Activated naive CD8-positive, alpha-beta T cell (primary cell): Measurements from ENCODE around the gene IL20RA.
"Not testable (repeated sequence)": the region's sequence is repeated elsewhere in the genome, so short reads cannot be mapped to it uniquely, and the experiment has no call there.

Experiments
- H3K27ac Mint-ChIP-seq: one replicate; pipeline ENCODE4 v1.8.0; 2021; ENCODE audit warnings: mixed read lengths
- H3K27me3 Mint-ChIP-seq: one replicate; pipeline ENCODE4 v1.8.0; 2021; ENCODE audit warnings: mixed read lengths
- H3K36me3 Mint-ChIP-seq: one replicate; pipeline ENCODE4 v1.8.0; 2021; ENCODE audit warnings: mixed read lengths
- H3K4me1 Mint-ChIP-seq: one replicate; pipeline ENCODE4 v1.8.0; 2021; ENCODE audit warnings: low read depth, mixed read lengths
- H3K4me3 Mint-ChIP-seq: one replicate; pipeline ENCODE4 v1.8.0; 2021; ENCODE audit warnings: mild to moderate bottlenecking, mixed read lengths
- H3K9me3 Mint-ChIP-seq: one replicate; pipeline ENCODE4 v1.8.0; 2021; ENCODE audit warnings: low read depth, mixed read lengths

The IL20RA gene, protein sequence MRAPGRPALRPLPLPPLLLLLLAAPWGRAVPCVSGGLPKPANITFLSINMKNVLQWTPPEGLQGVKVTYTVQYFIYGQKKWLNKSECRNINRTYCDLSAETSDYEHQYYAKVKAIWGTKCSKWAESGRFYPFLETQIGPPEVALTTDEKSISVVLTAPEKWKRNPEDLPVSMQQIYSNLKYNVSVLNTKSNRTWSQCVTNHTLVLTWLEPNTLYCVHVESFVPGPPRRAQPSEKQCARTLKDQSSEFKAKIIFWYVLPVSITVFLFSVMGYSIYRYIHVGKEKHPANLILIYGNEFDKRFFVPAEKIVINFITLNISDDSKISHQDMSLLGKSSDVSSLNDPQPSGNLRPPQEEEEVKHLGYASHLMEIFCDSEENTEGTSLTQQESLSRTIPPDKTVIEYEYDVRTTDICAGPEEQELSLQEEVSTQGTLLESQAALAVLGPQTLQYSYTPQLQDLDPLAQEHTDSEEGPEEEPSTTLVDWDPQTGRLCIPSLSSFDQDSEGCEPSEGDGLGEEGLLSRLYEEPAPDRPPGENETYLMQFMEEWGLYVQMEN

DNA sequence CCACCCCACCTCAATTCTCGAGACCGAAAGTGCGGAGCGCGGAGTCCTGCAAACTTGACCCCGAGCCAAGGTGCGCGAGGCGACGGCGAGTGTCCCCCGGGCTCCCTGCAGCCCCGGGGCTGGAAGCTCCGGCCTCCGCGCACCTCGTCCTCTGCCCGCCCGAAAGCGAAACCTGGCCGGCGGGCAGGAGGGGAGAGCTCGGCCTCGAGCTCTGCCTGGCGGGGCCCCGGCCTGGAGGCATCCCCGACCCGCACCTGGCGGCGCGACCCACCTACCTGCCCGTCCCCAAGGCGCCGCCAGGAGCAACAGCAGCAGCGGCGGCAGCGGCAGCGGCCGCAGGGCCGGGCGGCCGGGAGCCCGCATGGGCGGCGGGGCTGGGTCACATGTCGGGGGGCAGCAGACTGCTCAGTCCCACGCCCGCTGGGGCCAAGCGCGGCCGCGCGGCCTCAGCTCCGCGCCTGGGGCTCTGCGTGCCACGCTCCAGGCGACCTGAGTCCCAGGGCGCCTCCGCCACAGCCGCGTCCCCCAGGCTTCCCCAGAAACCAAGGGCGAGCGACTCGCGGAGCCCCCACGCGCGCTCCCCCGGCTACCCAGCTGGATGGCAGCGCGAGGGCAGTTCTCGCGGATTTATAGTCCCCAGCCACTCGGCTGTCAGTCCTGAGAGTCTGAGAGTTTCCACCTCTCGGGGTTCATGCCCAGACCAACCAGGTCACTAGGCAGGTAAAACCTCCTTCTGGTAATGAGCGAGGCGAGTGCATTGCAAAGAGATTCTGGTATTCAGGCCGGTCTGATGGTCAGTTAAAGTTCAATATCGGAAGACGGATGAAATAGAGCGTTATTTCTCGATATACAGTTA, at the start of gene IL20RA:
TSS of gene IL20RA (minus strand) at position 600 of the 856 bp plus-strand sequence. CDS start at position 363, 237 bp downstream.
- Mint-ChIP-seq H3K4me3 (peak within 1 kb of the TSS; percentile 88), H3K27ac (no peak within 1 kb of the TSS), H3K4me1 (peaks cover 8% of the 10 kb centered on the region), H3K36me3 (peaks cover 2% of the 10 kb centered on the region), H3K27me3 (peaks cover 52% of the 10 kb centered on the region), H3K9me3 (no peaks in the 10 kb centered on the region)

DNA sequence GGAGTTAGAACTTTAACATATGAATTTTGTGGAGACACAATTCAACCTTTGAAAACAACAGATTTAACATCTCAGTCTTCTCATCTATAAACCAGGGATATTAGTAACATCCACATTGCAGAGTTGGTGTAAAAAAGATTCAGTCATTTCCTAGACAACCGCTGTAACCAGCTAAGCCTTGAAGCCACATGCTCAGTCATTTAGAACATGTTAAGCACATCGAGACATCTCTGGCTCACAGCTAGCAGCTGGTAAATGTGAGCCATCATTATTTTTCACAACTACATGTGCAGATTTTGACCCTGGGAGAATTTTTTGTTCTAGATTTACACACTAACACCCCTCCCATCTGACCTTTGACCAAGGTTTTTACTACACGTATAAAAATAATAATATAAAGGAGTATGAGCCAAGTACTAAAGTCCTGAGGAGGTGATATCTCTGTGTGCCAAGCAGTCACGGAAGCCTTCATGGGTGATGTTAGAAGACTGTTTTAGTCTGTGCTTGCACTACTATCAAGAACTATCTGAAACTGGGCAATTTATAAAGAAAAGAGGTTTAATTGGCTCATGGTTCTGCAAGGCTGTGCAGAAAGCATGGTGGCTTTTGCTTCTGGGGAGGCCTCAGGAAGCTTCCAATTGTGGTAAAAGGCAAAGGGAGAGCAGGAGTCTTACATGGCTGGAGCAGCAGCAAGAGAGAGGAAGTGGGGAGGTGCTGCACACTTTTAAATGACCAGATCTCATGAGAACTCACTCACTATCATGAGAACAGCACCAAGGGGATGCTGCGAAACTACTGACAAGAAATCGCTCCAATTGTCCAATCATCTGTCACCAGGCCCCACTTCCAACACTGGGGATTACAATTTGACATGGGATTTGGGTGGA, 48.7 kb upstream of the IL20RA start:
- no peak overlapping the region for H3K27ac Mint-ChIP-seq
- H3K9me3 Mint-ChIP-seq: no peaks in the 10 kb centered on the region
- no peaks in the 10 kb centered on the region for H3K36me3 Mint-ChIP-seq
- H3K4me1 Mint-ChIP-seq: no peaks in the 10 kb centered on the region
- no peak overlapping the region for H3K4me3 Mint-ChIP-seq
- peaks cover 3% of the 10 kb centered on the region for H3K27me3 Mint-ChIP-seq

DNA sequence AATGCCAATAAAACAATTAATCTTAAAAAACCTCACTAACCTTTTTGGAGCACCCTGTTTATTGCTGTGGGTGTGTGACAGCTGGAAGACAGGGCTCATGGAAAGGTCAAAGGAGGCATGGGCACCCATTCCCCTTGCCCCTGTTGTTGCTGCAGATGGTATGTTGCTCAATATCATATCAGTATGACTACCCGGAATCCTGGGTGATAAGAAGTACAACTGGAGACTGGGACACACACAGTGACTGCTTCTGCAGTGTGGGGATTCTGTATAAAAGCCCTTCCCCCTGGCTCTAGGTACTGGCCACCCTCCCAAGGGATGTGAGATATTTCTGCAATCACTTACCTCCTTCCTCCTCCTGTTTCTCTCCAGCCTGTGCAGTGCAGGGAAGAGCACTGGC, 47.3 kb upstream of the IL20RA start:
- no peaks in the 10 kb centered on the region for H3K36me3 Mint-ChIP-seq
- H3K4me1 Mint-ChIP-seq: no peaks in the 10 kb centered on the region
- H3K9me3 Mint-ChIP-seq: no peaks in the 10 kb centered on the region
- H3K27me3 Mint-ChIP-seq: peaks cover 3% of the 10 kb centered on the region
- no peak overlapping the region for H3K4me3 Mint-ChIP-seq
- H3K27ac Mint-ChIP-seq: no peak overlapping the region

GRCh38 chr6:137089305-137089704, 44.5 kb upstream of the IL20RA start:
- no peak overlapping the region for H3K4me3 Mint-ChIP-seq
- H3K27me3 Mint-ChIP-seq: peaks cover 3% of the 10 kb centered on the region
- H3K4me1 Mint-ChIP-seq: no peaks in the 10 kb centered on the region
- no peaks in the 10 kb centered on the region for H3K36me3 Mint-ChIP-seq
- H3K9me3 Mint-ChIP-seq: no peaks in the 10 kb centered on the region
- no peak overlapping the region for H3K27ac Mint-ChIP-seq

GRCh38 chr6:137087902-137088301, 43.1 kb upstream of the IL20RA start:
- no peak overlapping the region for H3K27ac Mint-ChIP-seq
- H3K4me1 Mint-ChIP-seq: no peaks in the 10 kb centered on the region
- peaks cover 3% of the 10 kb centered on the region for H3K27me3 Mint-ChIP-seq
- no peaks in the 10 kb centered on the region for H3K36me3 Mint-ChIP-seq
- H3K4me3 Mint-ChIP-seq: no peak overlapping the region
- H3K9me3 Mint-ChIP-seq: no peaks in the 10 kb centered on the region

DNA sequence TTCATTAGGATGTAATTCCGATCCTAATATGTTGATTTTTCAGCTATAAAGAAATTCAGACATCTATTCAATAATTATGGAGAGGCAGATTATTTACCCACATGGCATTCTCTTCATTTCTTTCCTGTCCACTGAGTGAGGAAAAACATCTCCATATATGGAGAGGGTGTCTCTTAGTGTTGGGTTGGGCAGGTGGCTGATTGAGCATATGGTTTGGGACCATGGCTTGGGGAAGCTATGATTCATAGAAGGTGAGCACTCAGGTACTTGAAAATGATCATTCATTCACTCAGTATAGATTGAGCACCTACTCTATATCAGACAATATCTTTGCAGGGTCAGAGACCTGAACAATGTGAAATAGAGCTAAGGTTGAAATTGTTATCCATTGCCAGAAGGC, 41.3 kb upstream of the IL20RA start:
- no peak overlapping the region for H3K27ac Mint-ChIP-seq

GRCh38 chr6:137084865-137085617, 40.3 kb upstream of the IL20RA start:
- Mint-ChIP-seq H3K36me3 (no peaks in the 10 kb centered on the region), H3K27me3 (peaks cover under 1% of the 10 kb centered on the region), H3K9me3 (no peaks in the 10 kb centered on the region), H3K4me3 (no peak overlapping the region), H3K27ac (no peak overlapping the region), H3K4me1 (no peaks in the 10 kb centered on the region)

More for the DNA sequence above, 41.3 kb upstream of the IL20RA start:
- H3K9me3 Mint-ChIP-seq: no peaks in the 10 kb centered on the region
- no peaks in the 10 kb centered on the region for H3K4me1 Mint-ChIP-seq
- H3K36me3 Mint-ChIP-seq: no peaks in the 10 kb centered on the region
- H3K4me3 Mint-ChIP-seq: no peak overlapping the region
- peaks cover 3% of the 10 kb centered on the region for H3K27me3 Mint-ChIP-seq

GRCh38 chr6:137084090-137084489, 39.3 kb upstream of the IL20RA start:
- Mint-ChIP-seq H3K27ac (no peak overlapping the region), H3K27me3 (peaks cover 4% of the 10 kb centered on the region), H3K9me3 (no peaks in the 10 kb centered on the region)

GRCh38 chr6:137081997-137082396, 37.2 kb upstream of the IL20RA start:
- Mint-ChIP-seq H3K9me3 (no peaks in the 10 kb centered on the region), H3K27ac (no peak overlapping the region), H3K27me3 (peaks cover 4% of the 10 kb centered on the region), H3K36me3 (no peaks in the 10 kb centered on the region), H3K4me1 (no peaks in the 10 kb centered on the region), H3K4me3 (no peak overlapping the region)

More at GRCh38 chr6:137084090-137084489, 39.3 kb upstream of the IL20RA start:
- Mint-ChIP-seq H3K4me3 (no peak overlapping the region), H3K36me3 (no peaks in the 10 kb centered on the region), H3K4me1 (no peaks in the 10 kb centered on the region)

GRCh38 chr6:137080711-137081110, 35.9 kb upstream of the IL20RA start:
- H3K9me3 Mint-ChIP-seq: no peaks in the 10 kb centered on the region
- no peaks in the 10 kb centered on the region for H3K4me1 Mint-ChIP-seq
- H3K27ac Mint-ChIP-seq: no peak overlapping the region
- peaks cover 4% of the 10 kb centered on the region for H3K27me3 Mint-ChIP-seq
- no peaks in the 10 kb centered on the region for H3K36me3 Mint-ChIP-seq
- no peak overlapping the region for H3K4me3 Mint-ChIP-seq

DNA sequence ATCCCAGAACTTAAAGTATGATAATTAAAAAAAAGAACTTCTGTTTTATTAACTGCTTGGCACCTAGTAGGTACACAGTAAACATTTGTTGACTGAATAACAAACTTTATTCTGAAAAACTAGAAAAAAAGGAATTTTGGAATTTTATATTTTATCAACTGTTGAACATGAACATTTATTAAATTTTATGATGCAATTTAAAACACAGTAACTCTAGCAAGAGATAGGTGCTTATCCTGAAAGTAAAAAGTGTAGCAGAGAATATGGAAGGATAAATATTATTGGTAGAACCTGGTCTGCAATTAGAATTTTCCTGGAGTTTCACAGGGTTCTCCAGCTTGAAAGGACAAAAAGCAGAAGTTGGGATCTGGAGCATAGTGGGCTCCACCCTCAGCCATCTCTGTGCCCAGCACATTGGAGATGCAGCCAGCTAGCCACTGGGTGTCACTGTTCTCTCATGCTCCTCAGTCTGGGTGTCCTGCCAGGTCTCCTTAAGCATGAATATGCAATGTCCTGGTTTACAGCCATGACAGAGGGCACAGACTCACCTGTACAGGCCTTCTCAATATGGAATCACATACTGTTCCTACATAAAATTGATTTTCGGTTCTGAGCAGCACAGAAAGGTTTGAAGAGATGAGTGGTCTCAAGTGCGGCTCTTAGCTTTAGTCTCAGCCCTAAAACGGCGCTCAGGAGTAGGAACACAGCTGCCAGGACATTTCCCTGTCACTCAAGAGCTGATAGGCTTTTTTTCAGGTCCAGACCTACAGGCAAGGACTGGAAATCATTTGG, 31.7 kb upstream of the IL20RA start:
- H3K4me1 Mint-ChIP-seq: no peaks in the 10 kb centered on the region
- H3K27me3 Mint-ChIP-seq: peaks cover 16% of the 10 kb centered on the region
- no peak overlapping the region for H3K27ac Mint-ChIP-seq
- H3K36me3 Mint-ChIP-seq: no peaks in the 10 kb centered on the region
- no peak overlapping the region for H3K4me3 Mint-ChIP-seq
- peaks cover 5% of the 10 kb centered on the region for H3K9me3 Mint-ChIP-seq

DNA sequence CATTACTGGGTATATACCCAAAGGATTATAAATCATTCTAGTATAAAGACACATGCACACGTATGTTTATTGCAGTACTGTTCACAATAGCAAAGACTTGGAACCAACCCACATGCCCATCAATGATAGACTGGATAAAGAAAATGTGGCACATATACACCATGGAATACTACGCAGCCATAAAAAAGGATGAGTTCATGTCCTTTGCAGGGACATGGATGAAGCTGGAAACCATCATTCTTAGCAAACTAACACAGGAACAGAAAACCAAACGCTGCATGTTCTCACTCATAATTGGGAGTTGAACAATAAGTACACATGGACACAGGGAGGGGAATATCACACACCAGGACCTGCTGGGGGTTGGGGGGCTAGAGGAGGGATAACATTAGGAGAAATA, 31.0 kb upstream of the IL20RA start:
- not testable (repeated sequence) for H3K27ac Mint-ChIP-seq, H3K36me3 Mint-ChIP-seq, H3K4me1 Mint-ChIP-seq, H3K4me3 Mint-ChIP-seq
- peaks cover 10% of the 10 kb centered on the region for H3K9me3 Mint-ChIP-seq
- peaks cover 22% of the 10 kb centered on the region for H3K27me3 Mint-ChIP-seq

GRCh38 chr6:137070303-137070702, 25.5 kb upstream of the IL20RA start:
- Mint-ChIP-seq H3K27me3 (peaks cover 28% of the 10 kb centered on the region), H3K27ac (no peak overlapping the region), H3K4me3 (no peak overlapping the region), H3K9me3 (peaks cover 12% of the 10 kb centered on the region), H3K36me3 (no peaks in the 10 kb centered on the region), H3K4me1 (no peaks in the 10 kb centered on the region)
